ENCODE data around the gene CAMTA2. TPM values are rescaled to one million over a fixed set of nuclear protein-coding genes. Genes with fewer than 3 reads are reported as not detected.

The CAMTA2 gene
- total and polyA plus RNA-seq, 4 donors = 7.8 to 17.6 (median 12.0) TPM

DNA sequence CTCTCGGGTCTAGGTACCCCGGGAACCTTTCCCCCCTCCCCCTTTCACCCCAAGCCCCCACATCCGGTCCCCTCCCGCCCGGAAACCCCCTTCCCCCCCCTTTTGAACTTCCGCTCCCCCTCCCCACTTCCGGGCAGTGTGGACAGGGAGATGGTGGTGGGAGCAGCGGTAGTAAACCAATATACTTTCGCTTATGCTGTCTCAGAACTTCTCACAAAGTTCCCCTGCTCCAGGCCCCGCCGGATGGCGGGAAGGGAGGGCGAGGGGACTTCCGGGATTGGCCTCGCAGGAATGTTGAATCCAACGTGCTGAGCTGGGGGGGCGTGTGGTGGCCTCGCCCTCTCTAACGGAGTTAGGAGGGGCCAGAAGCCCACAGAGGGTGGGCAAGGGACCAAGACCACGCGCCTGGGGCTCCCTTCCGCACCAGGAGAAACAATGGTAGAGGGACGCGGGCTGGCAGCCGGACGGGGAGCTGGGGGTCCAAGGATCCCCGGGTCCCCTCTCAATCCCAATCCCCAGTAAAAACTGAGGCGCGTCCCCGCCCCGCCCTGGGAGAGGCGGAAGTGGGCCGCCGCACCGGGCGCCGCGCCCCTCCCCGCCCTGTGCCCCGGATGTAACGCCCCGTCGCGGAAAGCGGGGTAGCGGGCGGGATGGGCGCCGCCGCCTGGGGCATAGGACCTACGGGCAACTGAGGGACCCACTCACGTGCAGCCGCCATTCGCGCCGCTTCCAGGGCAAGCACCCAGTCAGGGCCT, 39.9 kb downstream of the CAMTA2 start:
- Histone ChIP-seq H3K27ac (ENCODE audit: low read depth in 1 of 2, low read length in 2 of 2) (peak overlapping the region; percentile 95 to 96), H3K27me3 (ENCODE audit: control insufficient read depth in 4 of 4, insufficient read depth in 4 of 4, low read length in 3 of 4) (no peaks in the 10 kb centered on the region), H3K9ac (ENCODE audit: low read depth in 1 of 2, low read length in 2 of 2) (peak overlapping the region; percentile 87 to 91), H3K36me3 (ENCODE audit: control insufficient read depth in 4 of 4, insufficient read depth in 3 of 4, low read depth in 1 of 4, low read length in 3 of 4) (peaks cover 4 to 23% (median 11%) of the 10 kb centered on the region in 4 donors), H3K4me1 (ENCODE audit: control insufficient read depth in 4 of 4, insufficient read depth in 4 of 4, low read length in 3 of 4) (peaks cover 8 to 61% (median 46%) of the 10 kb centered on the region in 4 donors), H3K9me3 (ENCODE audit: control insufficient read depth in 4 of 4, low read length in 3 of 4) (no peaks in the 10 kb centered on the region), H3K4me3 (ENCODE audit: low read depth in 1 of 3, low read length in 3 of 3) (peak overlapping the region; percentile 90 to 96 (median 91))
- no peak for TF ChIP-seq FOXA2 (IDR thresholded peaks at IDR 0.05)
- no peak for TF ChIP-seq JUND (IDR thresholded peaks at IDR 0.05)
- TF ChIP-seq, protein P1, sequence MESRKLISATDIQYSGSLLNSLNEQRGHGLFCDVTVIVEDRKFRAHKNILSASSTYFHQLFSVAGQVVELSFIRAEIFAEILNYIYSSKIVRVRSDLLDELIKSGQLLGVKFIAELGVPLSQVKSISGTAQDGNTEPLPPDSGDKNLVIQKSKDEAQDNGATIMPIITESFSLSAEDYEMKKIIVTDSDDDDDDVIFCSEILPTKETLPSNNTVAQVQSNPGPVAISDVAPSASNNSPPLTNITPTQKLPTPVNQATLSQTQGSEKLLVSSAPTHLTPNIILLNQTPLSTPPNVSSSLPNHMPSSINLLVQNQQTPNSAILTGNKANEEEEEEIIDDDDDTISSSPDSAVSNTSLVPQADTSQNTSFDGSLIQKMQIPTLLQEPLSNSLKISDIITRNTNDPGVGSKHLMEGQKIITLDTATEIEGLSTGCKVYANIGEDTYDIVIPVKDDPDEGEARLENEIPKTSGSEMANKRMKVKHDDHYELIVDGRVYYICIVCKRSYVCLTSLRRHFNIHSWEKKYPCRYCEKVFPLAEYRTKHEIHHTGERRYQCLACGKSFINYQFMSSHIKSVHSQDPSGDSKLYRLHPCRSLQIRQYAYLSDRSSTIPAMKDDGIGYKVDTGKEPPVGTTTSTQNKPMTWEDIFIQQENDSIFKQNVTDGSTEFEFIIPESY (IDR thresholded peaks at IDR 0.05) = no peak
- peak; percentile 66 for TF ChIP-seq GABPA (IDR thresholded peaks at IDR 0.05 in 1 of 2, conservative IDR thresholded peaks at IDR 0.05 in 1 of 2)
- TF ChIP-seq, protein P2, sequence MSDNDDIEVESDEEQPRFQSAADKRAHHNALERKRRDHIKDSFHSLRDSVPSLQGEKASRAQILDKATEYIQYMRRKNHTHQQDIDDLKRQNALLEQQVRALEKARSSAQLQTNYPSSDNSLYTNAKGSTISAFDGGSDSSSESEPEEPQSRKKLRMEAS (IDR thresholded peaks at IDR 0.05) = no peak
- TF ChIP-seq, protein P3, sequence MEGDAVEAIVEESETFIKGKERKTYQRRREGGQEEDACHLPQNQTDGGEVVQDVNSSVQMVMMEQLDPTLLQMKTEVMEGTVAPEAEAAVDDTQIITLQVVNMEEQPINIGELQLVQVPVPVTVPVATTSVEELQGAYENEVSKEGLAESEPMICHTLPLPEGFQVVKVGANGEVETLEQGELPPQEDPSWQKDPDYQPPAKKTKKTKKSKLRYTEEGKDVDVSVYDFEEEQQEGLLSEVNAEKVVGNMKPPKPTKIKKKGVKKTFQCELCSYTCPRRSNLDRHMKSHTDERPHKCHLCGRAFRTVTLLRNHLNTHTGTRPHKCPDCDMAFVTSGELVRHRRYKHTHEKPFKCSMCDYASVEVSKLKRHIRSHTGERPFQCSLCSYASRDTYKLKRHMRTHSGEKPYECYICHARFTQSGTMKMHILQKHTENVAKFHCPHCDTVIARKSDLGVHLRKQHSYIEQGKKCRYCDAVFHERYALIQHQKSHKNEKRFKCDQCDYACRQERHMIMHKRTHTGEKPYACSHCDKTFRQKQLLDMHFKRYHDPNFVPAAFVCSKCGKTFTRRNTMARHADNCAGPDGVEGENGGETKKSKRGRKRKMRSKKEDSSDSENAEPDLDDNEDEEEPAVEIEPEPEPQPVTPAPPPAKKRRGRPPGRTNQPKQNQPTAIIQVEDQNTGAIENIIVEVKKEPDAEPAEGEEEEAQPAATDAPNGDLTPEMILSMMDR (IDR thresholded peaks at IDR 0.05; ENCODE audit: low read depth, low read length, missing input control) = no peak
- no peak for TF ChIP-seq YY1 (IDR thresholded peaks at IDR 0.05)
- TF ChIP-seq, protein P4, sequence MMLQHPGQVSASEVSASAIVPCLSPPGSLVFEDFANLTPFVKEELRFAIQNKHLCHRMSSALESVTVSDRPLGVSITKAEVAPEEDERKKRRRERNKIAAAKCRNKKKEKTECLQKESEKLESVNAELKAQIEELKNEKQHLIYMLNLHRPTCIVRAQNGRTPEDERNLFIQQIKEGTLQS (IDR thresholded peaks at IDR 0.05) = no peak
- DNase-seq (ENCODE audit: low spot score) = peak; percentile 73
- under 1% methylated on average over 56 of the region's 56 CpGs for WGBS

DNA sequence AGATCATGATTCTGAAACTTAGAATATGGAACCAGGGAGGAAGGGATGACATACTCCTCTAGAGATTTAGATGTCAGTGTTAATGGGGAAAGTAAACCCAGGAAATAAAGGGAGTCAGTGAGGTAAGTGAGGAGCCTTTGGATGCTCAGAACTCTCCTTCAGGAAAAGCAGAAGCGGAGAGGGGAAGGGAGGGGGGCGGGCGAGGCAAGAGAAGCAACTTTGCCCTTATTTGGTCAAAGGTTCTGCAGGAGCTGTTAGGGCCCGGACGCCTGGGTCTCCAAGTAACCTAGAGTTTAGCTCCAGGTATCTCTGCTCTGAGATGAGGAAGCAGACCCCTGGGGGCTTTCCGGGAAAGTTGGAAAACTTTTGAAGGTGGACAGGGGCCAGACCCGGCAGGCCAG, 40.5 kb downstream of the CAMTA2 start:
- Histone ChIP-seq H3K27me3 (ENCODE audit: control insufficient read depth in 4 of 4, insufficient read depth in 4 of 4, low read length in 3 of 4) (no peaks in the 10 kb centered on the region), H3K4me1 (ENCODE audit: control insufficient read depth in 4 of 4, insufficient read depth in 4 of 4, low read length in 3 of 4) (peaks cover 8 to 60% (median 46%) of the 10 kb centered on the region in 4 donors), H3K9me3 (ENCODE audit: control insufficient read depth in 4 of 4, low read length in 3 of 4) (no peaks in the 10 kb centered on the region), H3K36me3 (ENCODE audit: control insufficient read depth in 4 of 4, insufficient read depth in 3 of 4, low read depth in 1 of 4, low read length in 3 of 4) (peaks cover 6 to 26% (median 12%) of the 10 kb centered on the region in 4 donors), H3K4me3 (ENCODE audit: low read depth in 1 of 3, low read length in 3 of 3) (peak overlapping the region; percentile 71 to 96 (median 91)), H3K9ac (ENCODE audit: low read depth in 1 of 2, low read length in 2 of 2) (peak overlapping the region; percentile 61 to 85), H3K27ac (ENCODE audit: low read depth in 1 of 2, low read length in 2 of 2) (peak overlapping the region; percentile 95 to 96)
- no peak for DNase-seq (ENCODE audit: low spot score)
- WGBS = 1% methylated on average over 7 of the region's 7 CpGs
- TF ChIP-seq, protein P4 (IDR thresholded peaks at IDR 0.05) = no peak
- TF ChIP-seq, protein P3 (IDR thresholded peaks at IDR 0.05; ENCODE audit: low read depth, low read length, missing input control) = no peak
- TF ChIP-seq NR2F2 (IDR thresholded peaks at IDR 0.05) (no peak), FOXA1 (IDR thresholded peaks at IDR 0.05) (no peak), SP1 (IDR thresholded peaks at IDR 0.05) (no peak), FOXA2 (IDR thresholded peaks at IDR 0.05) (no peak), TAF1 (conservative IDR thresholded peaks at IDR 0.05) (no peak), RXRA (IDR thresholded peaks at IDR 0.05) (no peak), YY1 (IDR thresholded peaks at IDR 0.05) (no peak), JUND (IDR thresholded peaks at IDR 0.05) (no peak), HNF4G (IDR thresholded peaks at IDR 0.05) (no peak), HNF4A (conservative IDR thresholded peaks at IDR 0.05) (no peak), RAD21 (IDR thresholded peaks at IDR 0.05) (no peak)
- TF ChIP-seq, protein P2 (IDR thresholded peaks at IDR 0.05) = no peak
- TF ChIP-seq, protein P1 (IDR thresholded peaks at IDR 0.05) = no peak
- TF ChIP-seq, protein P5, sequence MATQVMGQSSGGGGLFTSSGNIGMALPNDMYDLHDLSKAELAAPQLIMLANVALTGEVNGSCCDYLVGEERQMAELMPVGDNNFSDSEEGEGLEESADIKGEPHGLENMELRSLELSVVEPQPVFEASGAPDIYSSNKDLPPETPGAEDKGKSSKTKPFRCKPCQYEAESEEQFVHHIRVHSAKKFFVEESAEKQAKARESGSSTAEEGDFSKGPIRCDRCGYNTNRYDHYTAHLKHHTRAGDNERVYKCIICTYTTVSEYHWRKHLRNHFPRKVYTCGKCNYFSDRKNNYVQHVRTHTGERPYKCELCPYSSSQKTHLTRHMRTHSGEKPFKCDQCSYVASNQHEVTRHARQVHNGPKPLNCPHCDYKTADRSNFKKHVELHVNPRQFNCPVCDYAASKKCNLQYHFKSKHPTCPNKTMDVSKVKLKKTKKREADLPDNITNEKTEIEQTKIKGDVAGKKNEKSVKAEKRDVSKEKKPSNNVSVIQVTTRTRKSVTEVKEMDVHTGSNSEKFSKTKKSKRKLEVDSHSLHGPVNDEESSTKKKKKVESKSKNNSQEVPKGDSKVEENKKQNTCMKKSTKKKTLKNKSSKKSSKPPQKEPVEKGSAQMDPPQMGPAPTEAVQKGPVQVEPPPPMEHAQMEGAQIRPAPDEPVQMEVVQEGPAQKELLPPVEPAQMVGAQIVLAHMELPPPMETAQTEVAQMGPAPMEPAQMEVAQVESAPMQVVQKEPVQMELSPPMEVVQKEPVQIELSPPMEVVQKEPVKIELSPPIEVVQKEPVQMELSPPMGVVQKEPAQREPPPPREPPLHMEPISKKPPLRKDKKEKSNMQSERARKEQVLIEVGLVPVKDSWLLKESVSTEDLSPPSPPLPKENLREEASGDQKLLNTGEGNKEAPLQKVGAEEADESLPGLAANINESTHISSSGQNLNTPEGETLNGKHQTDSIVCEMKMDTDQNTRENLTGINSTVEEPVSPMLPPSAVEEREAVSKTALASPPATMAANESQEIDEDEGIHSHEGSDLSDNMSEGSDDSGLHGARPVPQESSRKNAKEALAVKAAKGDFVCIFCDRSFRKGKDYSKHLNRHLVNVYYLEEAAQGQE (IDR thresholded peaks at IDR 0.05) = no peak

Measured in liver (tissue), 9 donors.